H1 (cell line): ENCODE data around the gene PRKCH.

Experiments
- BACH1 ChIP-seq: IDR thresholded peaks from 2 replicates; pipeline ENCODE4 v1.6.1; 2012; ENCODE audit warnings: low read length, improper control_type of control experiment
- BCL11A ChIP-seq, 2 experiments: IDR thresholded peaks; one replicate each; pipeline ENCODE4 v1.6.1; 2011; ENCODE audit warnings: low read depth in 2 of 2, low read length in 2 of 2, mild to moderate bottlenecking in 2 of 2
- EGR1 ChIP-seq: IDR thresholded peaks from 2 replicates; pipeline ENCODE4 v1.6.1; 2011; ENCODE audit warnings: low read depth, low read length, borderline replicate concordance
- EP300 ChIP-seq, 2 experiments: IDR thresholded peaks; 1 replicate in 1 of 2; 2 replicates in 1 of 2; pipeline ENCODE4 v1.6.1; 2011 to 2012; ENCODE audit warnings: low read depth in 2 of 2, low read length in 2 of 2, mild to moderate bottlenecking in 2 of 2, borderline replicate concordance in 1 of 2, inconsistent platforms in 1 of 2, moderate library complexity in 1 of 2
- GTF2F1 ChIP-seq: IDR thresholded peaks from 2 replicates; pipeline ENCODE4 v1.6.1; 2012; ENCODE audit warnings: low read depth, low read length, improper control_type of control experiment, borderline replicate concordance
- HDAC6 ChIP-seq: IDR thresholded peaks from one replicate; pipeline ENCODE4 v1.7.1; 2012; ENCODE audit warnings: low read depth, mild to moderate bottlenecking, inconsistent platforms, low read length, moderate library complexity
- POLR2A ChIP-seq, 2 experiments: IDR thresholded peaks; 1 replicate in 1 of 2; 2 replicates in 1 of 2; pipeline ENCODE4 v1.6.1; 2011; ENCODE audit warnings: low read depth in 2 of 2, low read length in 2 of 2, mild to moderate bottlenecking in 2 of 2; ENCODE audit errors: control extremely low read depth in 1 of 2
- POLR2AphosphoS5 ChIP-seq: IDR thresholded peaks from 2 replicates; pipeline ENCODE4 v1.6.1; 2011; ENCODE audit warnings: low read depth, low read length
- SAP30 ChIP-seq: fragments of 300-600 bp; sonication (generic); IDR thresholded peaks from 2 replicates; pipeline ENCODE4 v1.7.1; 2012; ENCODE audit warnings: low read length, moderate library complexity, mild to moderate bottlenecking, inconsistent platforms; ENCODE audit not compliant: insufficient read depth, insufficient replicate concordance
- TAF1 ChIP-seq: IDR thresholded peaks from 2 replicates; pipeline ENCODE4 v1.6.1; 2011; ENCODE audit warnings: mild to moderate bottlenecking, low read depth, low read length
- ZNF274 ChIP-seq: IDR thresholded peaks from 2 replicates; pipeline ENCODE4 v1.7.0; 2012; ENCODE audit warnings: low read length, borderline replicate concordance; ENCODE audit errors: extremely low read depth
- TF ChIP-seq, protein P1 (sequence below), 3 experiments: IDR thresholded peaks; 1 replicate in 2 of 3; 2 replicates in 1 of 3; pipeline versions ENCODE4 v1.5.1 to v1.6.1; 2011; ENCODE audit warnings: low read length in 3 of 3, mild to moderate bottlenecking in 3 of 3, inconsistent platforms in 2 of 3, low read depth in 1 of 3, moderate library complexity in 1 of 3; ENCODE audit not compliant: insufficient read depth in 1 of 3; ENCODE audit errors: control extremely low read depth in 1 of 3
- TF ChIP-seq, protein P2 (sequence below): IDR thresholded peaks from 2 replicates; pipeline ENCODE4 v1.6.1; 2012; ENCODE audit warnings: low read length, inconsistent platforms

DNA sequence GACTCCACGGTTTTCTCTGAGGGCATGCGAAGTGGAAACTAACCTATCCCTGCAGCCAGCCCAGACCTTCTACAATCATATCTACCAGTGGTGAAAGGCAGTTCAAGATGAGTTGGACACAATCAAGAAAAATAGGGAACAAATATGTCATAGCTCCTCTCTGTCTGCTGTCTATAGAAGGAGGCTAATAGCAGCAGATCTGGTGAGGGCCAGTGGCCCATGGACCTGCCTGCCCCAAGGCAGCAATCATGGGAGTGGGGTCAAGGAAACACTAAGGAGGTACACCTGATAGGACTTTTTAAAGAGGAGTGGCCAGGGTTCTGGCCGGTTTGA, 149.5 kb downstream of the PRKCH start:
- no peak for TF ChIP-seq GTF2F1
- TF ChIP-seq, protein P1, sequence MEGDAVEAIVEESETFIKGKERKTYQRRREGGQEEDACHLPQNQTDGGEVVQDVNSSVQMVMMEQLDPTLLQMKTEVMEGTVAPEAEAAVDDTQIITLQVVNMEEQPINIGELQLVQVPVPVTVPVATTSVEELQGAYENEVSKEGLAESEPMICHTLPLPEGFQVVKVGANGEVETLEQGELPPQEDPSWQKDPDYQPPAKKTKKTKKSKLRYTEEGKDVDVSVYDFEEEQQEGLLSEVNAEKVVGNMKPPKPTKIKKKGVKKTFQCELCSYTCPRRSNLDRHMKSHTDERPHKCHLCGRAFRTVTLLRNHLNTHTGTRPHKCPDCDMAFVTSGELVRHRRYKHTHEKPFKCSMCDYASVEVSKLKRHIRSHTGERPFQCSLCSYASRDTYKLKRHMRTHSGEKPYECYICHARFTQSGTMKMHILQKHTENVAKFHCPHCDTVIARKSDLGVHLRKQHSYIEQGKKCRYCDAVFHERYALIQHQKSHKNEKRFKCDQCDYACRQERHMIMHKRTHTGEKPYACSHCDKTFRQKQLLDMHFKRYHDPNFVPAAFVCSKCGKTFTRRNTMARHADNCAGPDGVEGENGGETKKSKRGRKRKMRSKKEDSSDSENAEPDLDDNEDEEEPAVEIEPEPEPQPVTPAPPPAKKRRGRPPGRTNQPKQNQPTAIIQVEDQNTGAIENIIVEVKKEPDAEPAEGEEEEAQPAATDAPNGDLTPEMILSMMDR (IDR thresholded peaks at IDR 0.05; ENCODE audit: control extremely low read depth in 1 of 3, insufficient read depth in 1 of 3, low read depth in 1 of 3, low read length in 3 of 3) = no peak
- TF ChIP-seq ZNF274 = no peak
- no peak for TF ChIP-seq HDAC6
- no peak for TF ChIP-seq POLR2A (IDR thresholded peaks at IDR 0.05; ENCODE audit: control extremely low read depth in 1 of 2, low read depth in 2 of 2, low read length in 2 of 2)
- no peak for TF ChIP-seq BCL11A (IDR thresholded peaks at IDR 0.05; ENCODE audit: low read depth in 2 of 2, low read length in 2 of 2)
- TF ChIP-seq, protein P2, sequence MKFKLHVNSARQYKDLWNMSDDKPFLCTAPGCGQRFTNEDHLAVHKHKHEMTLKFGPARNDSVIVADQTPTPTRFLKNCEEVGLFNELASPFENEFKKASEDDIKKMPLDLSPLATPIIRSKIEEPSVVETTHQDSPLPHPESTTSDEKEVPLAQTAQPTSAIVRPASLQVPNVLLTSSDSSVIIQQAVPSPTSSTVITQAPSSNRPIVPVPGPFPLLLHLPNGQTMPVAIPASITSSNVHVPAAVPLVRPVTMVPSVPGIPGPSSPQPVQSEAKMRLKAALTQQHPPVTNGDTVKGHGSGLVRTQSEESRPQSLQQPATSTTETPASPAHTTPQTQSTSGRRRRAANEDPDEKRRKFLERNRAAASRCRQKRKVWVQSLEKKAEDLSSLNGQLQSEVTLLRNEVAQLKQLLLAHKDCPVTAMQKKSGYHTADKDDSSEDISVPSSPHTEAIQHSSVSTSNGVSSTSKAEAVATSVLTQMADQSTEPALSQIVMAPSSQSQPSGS = no peak
- no peak for TF ChIP-seq SAP30
- no peak for TF ChIP-seq EGR1
- no peak for TF ChIP-seq BACH1
- no peak for TF ChIP-seq TAF1
- TF ChIP-seq POLR2AphosphoS5 = no peak
- TF ChIP-seq EP300 (IDR thresholded peaks at IDR 0.05; ENCODE audit: borderline replicate concordance in 1 of 2, low read depth in 2 of 2, low read length in 2 of 2) = no peak
